ENCODE results near the gene IQGAP2.

Gene IQGAP2

DNA sequence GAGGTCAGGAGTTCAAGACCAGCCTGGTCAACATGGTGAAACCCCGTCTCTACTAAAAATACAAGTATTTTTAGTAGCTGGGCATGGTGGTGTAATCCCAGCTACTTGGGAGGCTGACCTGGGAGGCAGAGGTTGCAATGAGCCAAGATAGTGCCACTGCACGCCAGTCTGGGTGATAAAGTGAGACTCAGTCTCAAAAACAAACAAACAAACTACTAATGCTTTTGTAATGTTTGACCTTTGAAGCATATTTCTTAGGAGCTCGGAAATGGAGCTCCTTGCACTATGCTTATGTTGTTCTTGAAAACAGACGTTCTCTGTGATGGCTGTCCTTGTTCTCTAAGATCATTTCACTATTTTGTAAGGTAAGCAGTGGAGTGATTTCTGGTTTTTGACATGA, 214.1 kb downstream of the IQGAP2 start:
- FAIRE-seq = no peak

DNA sequence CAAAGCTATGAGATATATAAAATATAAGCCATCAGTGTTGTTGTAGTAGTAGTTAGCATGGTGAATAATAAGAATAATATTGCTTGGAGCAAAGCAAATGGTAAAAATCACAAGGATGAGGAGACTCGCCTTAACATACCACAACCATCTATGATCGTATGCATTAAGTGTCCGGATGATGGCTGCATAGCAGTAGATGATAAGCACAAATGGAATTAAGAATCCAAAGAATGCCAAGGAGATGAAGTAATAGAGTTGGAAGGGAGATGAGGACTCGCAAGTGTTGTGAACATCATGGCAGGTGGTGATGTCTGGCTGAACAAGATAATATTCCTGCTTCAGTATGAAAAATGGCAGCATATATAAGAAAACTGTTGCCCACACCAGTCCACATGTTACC, 214.6 kb downstream of the IQGAP2 start:
- no peak for FAIRE-seq

DNA sequence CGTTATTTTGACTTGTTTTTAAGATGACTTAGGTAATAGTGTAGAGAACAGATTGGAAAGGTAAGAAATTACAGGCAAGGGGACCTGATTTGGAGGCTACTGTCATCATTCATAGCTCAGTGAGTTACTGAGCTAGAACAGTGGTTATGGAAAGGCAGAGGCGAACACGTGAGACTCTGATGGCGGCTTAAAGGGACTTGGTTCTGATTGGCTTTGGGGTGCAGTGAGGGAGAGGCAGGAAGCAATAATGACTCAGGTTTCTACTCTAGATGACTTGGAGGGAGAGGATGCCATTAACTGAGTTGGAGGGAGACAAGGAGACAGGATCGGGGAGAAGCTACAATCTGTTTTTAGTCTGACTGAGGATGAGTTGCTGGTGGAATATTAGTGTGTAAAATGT, 217.1 kb downstream of the IQGAP2 start:
- FAIRE-seq = no peak

DNA sequence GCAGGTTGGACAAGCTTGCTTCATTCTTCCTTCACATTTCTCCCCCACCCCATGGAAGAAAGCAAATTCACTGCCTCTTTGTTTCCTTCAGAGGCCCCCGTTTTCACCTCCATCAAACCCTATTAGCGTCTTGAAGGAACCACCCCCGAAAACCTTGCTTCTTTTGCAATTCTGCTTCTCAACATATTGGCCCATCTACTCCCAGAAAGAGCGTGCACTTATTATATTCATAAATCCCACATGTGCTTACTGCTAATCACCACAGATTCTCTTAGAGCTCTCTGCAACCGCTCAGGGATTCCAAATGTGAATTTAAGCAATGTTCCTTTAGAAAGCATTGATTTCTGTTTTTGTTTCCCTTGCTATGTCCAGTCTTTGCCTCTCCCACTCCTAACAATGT, 219.0 kb downstream of the IQGAP2 start:
- FAIRE-seq = no peak

DNA sequence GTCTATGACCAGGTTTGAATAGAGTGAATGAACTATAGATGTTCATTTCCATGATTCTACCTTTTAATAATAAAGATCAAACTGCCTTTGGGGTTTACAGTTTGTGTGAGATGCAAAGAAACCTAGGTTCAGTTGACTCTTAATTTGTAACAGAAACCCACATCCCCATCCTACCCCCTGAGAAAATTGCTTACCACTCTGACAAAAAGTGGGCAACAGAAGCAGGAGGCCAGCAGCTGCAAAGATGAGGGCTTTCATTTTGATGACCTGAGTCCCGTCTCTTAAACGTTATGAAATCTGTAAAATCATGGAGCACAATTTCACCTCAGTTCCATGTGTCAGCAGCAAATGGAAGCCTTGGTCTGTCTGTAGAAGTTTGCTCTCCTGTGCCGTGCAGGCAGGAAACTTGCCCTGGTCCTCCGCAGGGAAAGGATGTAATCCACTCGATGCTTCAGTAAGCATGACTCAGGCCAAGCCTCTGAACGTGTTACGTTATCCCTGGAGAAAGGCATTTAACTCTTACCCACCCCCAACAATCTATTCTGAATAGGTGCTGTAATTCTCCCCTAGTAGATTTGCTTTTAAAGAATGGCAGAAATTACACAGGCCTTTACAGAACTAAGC, 220.0 kb downstream of the IQGAP2 start, which contains the start of gene F2RL2:
Gene F2RL2 (minus strand): TSS at position 431 of the 624 bp plus-strand sequence. CDS start 173 bp downstream, at position 258.
- no peak for FAIRE-seq

DNA sequence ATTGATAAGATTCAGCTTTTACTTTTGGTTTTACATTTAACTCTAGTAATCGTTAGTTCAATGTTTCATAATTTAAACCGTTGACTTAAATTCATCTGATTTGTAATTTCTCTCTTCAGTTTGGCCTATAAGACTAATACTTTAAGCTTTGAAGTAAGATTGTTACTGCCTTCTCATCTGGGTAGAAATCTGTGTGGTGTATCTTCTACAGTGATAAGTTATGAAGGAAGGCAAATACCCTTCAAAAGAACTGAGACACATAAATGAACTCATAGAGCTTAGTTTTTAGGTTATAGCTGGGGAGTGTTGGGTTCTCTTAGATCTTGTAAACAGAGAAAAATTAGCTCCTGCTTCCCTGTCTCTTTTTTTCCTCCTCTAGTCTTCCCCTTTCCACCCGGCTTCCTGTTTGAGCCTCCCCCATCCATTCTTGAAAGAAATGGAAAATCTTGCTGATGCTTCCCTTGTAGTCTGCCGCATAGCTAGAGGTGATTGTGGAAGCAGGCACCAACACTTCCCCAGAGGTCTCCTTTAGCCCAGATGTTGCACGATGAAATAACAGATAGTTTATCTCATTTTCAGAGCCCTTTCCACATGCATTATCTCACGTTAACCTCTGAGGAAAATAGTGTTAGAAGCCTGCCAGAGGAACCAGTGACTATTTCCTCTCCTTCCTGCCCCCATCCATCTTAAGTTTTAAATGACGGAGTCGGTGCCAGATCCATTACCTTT, 222.2 kb downstream of the IQGAP2 start:
- FAIRE-seq = no peak

DNA sequence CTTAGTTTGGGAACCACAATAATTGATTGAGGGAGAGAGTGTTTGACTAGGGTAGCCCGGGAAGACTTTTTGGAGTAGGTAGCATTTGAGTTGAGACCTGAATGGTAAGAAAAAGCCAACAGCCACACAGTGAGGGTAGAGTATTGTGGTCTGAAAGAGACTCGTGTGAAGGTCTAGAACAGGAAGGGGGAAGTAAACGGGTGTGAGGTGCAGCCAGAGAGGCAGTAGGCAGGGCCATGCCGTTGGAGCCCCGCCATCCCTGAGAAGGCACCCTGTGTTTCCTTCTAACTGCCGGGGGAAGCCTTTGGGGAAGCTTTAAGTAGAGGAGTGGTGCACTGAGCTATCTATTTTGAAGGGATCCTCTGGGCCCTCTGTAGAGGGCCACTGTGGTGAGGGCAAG, 223.7 kb downstream of the IQGAP2 start:
- FAIRE-seq = no peak

DNA sequence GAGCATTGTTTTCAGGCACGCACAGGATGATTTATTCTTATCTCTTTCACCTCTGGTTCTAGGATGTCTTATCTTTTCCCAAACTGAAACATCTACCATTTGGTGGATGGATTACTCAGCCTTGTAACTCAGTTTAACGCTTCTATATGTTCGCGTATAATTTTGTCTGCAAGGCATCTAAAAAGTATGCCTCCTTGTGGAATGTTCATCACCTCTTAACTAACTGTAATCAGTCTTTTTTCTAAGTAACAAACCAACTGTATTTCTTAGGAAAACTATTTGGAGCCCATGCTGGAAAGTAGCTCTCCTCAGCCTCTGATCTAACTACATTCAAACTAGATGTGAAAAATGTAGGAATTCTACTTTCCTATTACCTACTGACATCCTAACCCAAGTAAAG, 231.6 kb downstream of the IQGAP2 start:
- no peak for FAIRE-seq

DNA sequence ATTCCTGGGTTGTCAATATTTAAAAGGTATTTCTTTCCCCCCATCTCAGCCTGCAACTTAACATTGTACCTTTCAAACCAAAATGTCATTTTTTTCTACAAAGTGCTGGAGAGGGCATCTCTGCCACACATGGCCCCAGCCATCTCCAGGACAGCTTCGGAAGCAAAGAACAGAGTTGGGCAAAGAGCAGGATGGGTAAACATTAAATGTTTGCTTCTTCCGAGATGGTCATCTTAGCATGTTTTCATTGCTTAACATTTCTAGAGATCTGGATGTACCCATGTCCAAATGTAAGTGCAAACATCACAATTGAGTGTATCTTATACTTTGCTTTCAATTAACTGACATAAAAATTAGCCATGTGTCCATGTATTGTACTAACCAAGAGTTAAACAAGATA, 234.4 kb downstream of the IQGAP2 start:
- FAIRE-seq = no peak

DNA sequence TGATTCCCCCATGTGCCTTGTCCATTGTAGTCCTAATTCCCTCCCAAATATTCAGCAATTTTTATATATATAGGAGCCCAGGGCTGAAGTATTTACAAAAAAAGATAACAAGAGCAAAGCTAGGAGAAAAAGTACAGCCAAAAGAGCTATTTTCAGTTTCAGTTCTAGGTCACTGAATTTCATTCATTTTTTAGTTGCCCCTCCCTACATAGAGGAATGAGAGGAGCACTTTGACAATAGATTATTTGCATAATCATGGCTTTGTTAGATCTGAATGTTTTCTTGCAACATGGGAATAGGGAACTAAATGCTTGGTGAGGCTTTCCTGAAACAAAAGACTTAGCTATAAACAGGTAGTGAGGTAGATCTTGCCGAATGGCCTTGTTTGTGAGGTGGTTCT, 235.4 kb downstream of the IQGAP2 start:
- FAIRE-seq = no peak

DNA sequence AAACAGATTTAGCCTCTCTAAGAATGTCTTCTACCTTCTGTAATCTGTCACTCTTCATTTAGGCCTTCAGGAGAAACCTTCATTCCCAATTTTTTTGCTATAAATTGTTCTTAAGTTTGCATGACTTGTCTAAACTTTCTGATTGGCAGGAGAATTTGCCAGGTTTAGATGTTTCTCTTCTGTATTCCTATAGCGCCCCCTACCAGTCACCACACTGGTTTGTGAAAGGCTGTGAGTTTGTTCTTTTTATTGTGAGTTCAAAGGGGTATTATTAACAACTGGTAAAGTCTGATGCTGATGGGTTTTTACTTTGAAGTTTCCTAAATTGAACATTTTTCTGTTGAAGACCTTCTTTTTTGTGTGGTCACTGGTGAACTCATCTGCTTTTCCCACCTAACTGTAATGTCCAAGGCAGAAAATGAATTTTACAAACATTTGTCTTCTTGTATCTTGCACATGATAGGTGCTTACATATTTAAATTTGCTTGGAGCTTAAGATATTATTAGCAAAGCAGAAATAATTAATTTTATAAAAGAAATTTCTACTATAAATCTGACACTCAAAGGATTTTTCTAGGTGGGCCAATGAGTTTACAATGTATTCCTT, 238.5 kb downstream of the IQGAP2 start:
- FAIRE-seq = peak; percentile 60

DNA sequence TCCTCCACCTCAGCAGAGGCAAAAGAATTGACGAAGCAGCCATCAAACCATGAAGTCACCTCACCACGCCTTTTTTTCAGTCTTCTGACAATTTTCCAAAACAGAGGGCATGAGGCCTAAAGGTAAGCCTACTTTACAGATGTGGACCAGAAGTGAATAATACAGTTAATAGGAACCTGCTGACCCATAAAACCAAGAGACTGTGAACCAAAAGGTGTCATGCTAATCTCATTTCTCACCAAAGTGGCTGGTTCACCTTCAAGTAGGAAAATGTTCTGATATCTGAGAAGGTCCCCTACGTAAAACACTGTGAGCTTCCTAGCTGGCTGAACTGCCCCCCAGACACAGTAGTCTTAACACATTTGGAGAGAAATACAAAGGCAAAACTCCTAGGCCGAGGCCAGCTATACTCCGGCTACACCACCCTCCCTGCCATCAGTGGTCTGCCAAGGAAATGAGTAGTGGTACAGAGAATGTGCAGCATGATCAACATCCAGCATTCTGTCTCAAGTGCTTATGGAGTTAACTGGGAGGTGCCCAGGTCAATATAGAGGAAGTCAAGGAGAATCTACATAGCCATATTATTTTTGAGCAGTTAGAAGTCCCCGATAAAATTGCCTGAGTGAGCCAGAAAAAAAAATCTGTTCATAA, 239.4 kb downstream of the IQGAP2 start:
- FAIRE-seq = no peak

DNA sequence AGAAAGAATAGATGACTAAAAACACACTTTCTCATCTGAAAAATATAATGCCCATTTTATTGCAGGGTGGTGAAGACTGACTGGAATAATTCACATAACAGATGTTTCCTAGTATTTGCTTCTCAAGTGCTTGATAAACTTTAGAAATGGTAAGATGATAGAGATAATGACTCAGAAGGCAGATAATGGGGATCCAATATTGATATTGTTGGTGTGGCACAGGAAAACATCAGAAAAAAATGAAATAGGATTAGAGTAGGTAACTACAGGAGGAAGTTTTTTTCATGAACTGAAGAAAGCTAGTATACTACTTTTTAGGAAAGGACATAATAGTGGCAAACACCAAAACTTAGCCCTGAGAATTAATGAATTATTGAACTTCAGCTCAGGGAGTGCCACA, 240.3 kb downstream of the IQGAP2 start:
- FAIRE-seq = no peak

DNA sequence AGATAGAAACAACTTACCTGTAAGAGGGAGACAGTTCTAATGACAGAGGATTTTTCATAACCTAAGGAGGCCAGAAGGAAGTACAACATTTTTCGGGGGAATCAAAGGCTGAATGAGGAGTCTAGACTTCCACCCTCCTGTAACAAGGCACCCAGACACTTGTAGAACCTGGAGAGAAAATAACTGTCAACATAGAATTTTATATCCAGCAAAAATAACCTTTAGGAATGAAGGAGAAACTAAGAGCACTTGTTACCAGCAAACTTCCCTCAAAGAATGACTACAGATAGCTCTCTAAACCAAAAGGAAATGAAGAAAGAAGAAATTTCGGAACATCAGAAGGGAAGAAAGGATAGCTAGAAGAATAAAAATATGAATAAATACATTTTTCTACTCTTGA, 246.1 kb downstream of the IQGAP2 start:
- FAIRE-seq = no peak

DNA sequence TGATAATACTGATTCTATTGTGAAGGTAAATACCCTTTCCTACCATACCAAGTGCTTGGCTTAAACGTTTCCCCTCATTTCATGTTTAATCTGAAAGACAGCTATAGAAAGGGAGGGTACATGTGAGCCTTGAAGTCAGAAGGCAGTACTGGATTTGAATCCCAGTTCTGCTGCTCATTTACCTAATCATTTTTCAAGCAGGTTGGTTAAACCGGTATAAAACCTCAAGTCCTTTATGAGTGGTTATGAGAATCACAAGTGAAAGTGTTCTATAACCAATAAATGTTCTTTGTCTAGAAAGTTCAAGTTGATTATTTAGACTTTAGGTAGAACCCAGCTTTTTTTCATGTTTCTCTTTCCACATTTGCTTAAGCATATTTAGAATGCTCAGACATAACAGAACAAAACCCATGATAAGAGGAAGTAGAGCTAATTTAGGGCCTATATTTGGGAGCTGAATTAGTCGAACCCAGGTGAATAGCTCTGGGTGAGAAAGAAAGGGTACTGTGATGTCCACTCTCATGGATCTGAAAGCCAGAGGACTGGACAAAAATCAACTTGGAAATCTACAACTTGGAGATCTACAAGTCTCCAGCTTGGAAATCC, 249.8 kb downstream of the IQGAP2 start:
- FAIRE-seq = no peak

DNA sequence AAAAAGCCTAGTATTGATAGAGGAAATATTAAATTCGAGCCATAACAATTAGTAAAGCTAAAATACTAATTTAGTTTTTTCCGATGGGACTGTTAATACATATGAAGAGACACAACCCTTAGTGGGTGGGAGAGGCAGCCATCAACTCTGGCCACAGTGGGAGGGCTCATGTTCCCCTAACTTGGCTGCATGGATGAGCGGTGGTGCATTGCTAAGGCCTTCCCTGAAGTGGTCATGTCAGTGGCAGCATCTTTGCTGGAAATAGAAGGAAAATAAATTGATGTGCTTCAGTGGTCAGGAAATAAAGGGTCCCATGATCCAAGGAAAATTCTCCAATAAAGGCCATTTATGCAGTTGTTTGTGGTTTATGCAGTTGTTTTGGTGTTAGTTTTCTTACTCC, 254.0 kb downstream of the IQGAP2 start:
- FAIRE-seq = no peak

DNA sequence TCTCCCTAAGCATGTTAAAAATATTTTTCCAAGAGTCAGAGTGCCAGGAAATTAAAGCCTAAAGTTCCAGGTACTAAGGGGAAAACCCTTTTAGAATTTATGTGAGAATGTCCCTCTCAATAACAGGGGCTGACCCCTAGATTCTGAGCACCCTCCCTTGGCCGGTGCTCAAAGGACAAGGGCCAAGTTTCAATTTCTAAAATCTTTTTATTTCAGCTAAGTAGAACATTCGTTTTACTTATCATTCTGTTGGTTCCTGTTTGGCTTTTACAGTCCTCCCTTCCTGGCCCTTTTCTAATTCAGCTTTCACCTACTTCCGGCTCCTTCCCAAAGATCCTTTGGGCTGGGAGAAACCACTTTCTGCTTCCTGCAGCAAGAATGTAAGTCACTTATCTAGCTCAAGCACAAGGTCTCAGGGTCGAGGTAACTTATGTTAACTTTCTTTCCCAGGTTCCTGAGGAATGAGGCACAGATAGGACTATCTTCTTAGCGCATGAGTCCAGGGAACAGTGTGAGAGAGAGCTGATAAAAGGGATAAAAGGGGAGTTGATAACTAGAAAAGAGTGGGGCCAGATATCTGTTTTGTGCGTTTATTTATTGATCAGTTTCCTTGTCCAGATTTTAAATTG, 254.7 kb downstream of the IQGAP2 start:
- FAIRE-seq = no peak

DNA sequence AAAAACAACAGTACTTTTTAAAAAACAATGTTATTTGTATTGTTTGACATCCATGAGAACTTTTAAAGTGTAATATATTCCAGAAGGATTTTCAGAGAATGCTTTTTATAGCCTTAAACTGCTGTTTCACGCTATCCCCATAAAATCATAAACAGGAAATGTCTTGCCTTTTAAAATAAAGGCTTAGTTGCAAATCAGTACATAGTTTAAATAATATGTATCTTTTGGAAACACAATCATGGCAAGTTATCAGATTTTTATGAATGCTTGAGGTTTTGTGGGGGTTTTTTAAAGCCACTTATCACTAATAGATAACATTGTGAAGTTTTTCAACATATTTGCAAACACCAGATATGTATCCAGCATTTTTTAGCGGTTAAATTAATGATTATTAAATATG, 257.3 kb downstream of the IQGAP2 start:
- FAIRE-seq = peak; percentile 97

DNA sequence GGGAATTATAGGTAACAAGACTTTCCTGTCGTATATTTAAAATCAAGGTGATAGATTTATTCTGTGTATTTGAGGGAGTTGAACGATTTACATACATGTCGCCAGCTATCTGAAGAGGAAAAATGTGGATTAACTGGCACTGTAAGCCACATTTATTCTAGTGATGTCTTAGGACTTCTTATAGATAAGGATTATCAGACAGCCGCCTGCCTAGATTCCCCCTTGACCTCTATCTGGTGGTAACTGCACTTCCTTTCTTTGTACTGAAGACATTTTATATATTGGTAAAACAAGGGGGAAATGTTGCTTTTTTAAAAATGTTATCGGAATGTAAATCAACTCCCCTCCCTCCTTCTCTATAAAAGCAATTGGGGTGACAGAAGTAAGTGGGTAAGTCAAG, 259.4 kb downstream of the IQGAP2 start:
- FAIRE-seq = no peak

DNA sequence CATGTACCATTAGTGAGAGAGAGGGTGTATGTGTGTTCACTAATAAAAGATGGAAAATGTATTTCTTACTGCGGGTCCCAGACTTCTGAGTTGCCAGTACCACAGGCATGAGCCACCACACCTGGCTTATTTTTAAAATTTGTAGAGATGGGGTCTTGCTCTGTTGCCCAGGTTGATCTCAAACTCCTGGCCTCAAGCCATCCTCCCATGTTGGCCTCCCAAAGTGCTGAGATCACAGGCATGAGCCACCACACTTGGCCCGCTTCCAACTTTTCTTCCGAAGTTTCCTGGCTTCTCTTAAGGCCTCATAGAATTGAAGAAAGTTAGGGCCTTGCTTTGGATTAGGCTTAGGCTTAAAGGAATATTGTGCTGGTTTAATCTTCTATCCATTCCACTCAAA, 260.5 kb downstream of the IQGAP2 start:
- no peak for FAIRE-seq

DNA sequence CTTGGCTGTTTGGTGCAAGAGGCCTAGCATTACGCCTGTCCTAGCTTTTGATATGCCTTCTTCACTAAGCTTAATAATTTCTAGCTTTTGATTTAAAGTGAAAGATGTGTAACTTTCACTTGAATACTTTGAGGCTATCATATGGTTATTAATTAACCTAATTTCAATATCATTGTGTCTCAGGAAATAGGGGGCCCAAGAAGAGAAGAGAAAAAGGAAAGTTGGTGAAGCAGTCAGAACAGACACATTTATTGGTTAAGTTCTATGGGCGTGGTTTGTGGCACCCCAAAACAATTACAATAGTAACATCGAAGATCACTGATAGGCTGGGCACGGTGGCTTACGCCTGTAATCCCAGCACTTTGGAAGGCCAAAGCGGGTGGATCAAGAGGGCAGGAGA, 261.0 kb downstream of the IQGAP2 start:
- FAIRE-seq = no peak

DNA sequence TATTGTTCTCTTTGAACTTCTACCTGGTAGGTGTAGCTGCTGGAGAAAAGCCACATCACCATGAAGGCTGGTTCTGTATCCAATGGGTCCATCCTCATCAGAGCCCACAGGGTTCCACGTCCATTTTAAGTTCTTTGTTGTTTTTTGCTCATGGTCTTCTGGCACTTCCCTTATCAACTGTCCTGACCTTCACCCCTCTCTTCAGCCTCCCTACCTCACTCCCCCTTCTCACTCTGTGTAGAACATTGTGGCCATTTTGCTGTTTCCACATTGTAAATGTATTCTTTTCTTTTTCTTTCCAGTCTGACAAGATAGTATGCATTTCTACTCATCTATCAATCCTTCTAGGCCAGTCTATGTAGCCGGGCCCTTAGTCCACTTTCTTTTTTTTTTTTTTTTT, 264.4 kb downstream of the IQGAP2 start:
- FAIRE-seq = no peak

DNA sequence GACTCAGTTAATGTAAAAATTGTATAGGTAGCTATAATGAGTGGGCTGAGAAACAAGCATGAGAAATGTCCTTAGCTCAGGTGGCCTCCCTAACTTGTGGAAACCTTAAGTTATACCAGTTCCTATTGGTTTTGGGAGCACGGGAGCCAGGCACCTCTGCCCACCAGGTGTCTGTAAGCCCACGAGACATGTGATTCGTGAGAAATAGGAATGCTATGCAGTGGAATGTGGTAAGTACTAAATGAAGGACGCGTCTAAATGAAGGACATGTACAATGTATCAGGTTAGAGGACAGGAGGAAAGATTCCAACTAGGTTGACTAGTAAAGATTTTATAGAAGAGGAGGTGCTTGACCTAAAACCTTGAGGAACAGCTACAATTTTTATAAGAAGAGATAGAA, 266.2 kb downstream of the IQGAP2 start:
- no peak for FAIRE-seq

All from endometrium (tissue), 2 donors.